NCI-H510A treated with DMSO at 0.1 percent for 48 hours (cell line): ENCODE data around the gene TOR1AIP2.

Experiments
- DNase-seq: peaks from one replicate; lab custom pipeline; 2025; lab: John Stamatoyannopoulos, UW

The TOR1AIP2 gene

GRCh38 chr1:179825798-179826460, 51.7 kb downstream of the TOR1AIP2 start:
- no peak for DNase-seq

DNA sequence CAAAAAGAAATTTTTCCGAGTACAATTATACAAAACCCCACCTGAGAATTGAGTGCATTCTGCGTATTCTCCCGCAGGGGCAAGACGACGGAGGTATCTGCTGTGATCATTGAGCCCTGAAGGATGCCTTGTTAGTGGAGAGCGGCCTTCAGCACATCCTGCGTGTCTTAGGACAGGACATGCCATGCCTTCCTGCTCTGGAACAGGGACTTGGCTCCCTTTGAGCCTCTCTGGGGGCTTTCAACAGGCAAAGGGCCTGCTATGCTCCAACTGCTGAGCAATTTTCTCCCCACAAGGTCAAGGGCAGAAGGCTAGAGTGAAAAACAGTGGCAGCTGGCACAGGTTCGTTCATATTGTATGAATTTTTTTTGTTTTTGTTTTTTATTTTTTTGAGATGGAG, 52.4 kb downstream of the TOR1AIP2 start:
- DNase-seq: no peak

DNA sequence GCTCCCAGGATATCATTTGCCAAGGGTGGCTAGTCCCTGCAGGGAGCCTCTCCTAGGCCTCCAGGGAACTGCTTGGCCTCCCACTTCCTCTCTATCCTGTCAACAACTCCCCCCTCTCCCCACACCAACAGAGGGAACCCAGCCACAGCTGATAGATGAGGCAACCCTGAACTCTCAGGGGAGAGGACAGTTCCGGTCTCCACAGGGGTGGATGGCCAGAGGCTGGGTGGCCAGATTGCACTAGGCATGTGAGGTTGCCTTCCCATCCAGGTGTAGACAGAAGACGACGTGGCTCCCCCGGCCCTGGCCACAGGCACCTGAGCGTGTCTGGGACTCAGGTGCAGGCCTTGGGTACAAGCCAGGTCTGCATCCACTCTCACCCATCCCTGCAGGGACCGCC, 53.3 kb downstream of the TOR1AIP2 start:
- peak; percentile 68 for DNase-seq

- no peak for DNase-seq
These were observed 53.9 kb downstream of the TOR1AIP2 start for GRCh38 chr1:179823693-179824092.

DNA sequence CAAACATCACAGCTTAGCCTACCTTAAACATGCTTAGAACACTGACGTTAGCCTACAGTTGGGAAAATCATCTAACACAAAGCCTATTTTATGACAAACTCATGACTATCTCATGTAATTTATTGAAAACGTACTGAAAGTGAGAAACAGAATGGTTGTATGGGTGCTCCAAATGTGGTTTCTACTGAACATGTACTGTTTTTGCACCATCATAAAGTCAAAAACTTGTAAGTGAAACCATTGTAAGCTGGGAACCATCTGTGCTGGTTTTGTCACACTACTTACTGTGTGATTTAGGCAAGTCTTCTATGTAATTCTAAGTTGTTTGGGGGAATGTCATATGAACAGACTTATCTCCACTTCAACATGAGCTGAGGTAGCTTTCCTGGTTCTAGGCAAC, 55.5 kb downstream of the TOR1AIP2 start:
- no peak for DNase-seq

DNA sequence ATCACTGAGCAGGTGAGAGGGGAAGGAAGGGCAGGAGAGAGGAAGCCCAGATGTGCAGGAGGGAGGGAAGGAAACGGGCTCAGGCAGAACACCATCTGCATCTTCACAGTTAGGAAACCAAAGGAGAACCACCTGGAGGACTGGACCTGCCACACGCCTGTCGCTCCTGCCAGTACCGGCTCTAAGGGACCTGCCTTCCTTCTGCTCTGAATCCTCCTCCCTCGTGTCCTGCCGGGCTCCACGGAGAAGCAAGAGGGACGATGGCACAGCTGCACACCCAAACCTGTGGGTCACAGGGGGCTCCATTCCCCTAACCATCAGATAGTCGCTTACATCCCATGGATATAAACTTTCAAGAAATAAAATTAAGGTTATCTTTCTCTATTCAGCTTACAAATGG, 56.1 kb downstream of the TOR1AIP2 start:
- no peak for DNase-seq

- DNase-seq: no peak
These were observed 57.2 kb downstream of the TOR1AIP2 start for GRCh38 chr1:179820226-179820970.

- no peak for DNase-seq
These were observed 58.8 kb downstream of the TOR1AIP2 start for GRCh38 chr1:179818743-179819173.

DNA sequence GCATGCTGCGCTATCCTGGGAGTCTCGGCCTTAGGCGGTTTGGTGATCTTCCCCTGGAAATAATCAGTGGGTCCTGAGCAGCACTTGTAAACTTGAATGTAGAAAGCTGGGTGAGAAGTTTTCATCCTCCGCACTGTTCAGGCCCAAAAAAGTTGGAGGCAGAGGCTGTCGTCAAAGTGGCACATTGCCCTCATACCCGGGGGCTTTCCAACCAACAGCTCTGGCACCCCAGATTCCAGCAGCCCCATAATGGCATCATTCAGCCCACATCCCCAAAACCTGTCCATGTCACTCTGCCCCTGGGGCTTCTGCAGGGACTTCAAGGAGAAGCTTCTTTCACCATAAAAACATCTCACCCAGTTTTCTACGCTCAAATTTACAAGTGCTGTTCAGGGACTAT, 59.3 kb downstream of the TOR1AIP2 start:
- DNase-seq: no peak

- DNase-seq: no peak
These were observed 59.8 kb downstream of the TOR1AIP2 start for GRCh38 chr1:179817789-179818188.

DNA sequence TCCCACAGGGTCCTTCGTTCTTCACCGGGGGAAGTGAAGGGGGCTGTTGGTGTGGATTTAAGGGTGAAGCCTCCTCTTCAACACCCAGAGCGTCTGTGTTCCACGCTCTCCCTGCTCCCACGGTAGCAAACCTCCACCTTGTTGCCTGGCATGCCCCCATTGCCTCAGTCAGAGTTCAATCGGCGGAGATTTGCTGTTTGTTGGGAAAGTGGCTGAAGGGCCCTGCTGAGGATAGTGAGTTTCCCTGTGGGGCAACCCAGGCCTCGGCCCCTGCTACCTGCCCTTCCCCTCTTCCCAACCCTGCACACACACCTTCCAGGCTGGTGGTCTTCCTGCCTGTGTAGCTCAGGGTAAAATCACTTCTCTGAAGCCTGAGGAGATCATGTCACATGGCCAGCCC, 60.5 kb downstream of the TOR1AIP2 start:
- no peak for DNase-seq

DNA sequence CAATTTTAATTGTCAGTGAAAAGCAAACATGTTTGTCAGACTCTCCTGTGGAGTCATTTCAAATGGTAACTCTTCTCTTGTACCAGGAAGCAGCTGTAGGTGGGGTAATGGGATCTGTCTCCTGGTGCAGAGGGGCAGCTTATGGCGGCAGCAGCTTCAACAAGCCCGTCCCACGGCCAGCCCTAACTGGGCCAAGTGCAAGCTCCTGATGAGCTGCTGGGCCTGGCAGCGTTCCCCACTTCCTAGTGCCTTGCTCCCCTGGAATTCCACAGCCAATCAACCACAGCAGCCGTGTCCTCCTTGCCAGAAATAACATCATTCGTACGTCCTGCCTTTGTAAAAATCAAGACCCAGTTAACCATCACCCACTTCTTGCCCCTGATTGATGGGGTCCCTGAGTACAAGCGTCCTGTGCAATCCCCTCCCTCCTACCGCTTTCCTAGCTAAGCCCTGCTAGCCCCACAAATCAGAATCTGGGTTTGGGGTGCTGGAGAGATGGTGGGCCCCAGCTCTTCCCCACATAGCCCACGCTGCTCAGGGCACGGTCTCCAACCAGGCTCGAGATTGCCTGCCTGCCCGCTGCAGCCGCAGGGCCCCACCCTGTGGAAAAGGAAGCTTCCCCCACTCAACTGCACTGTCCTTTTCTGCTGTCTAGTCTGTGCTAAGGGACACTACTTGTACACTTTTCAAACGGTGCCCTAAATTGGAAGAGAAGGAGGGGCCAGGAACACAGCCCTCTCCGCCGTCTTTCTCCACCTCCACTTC, 61.2 kb downstream of the TOR1AIP2 start:
- DNase-seq: peak; percentile 38

GRCh38 chr1:179815641-179816040, 62.0 kb downstream of the TOR1AIP2 start:
- peak; percentile 38 for DNase-seq

DNA sequence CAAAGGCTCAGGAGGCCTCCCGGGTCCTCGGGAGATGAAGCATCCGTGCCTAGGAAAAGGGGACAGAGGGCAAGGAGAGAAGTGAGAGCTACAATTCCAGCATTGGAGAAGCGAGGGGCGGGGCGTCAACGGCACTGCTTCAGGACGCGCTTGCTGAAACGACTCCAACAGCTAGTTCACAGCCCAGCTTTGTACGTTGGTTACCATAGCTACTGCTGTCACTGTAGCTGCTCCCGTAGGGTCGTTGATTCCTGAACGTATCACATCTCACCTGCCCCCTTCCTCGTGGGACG, 63.1 kb downstream of the TOR1AIP2 start:
- peak; percentile 97 for DNase-seq

- DNase-seq: no peak
These were observed 63.7 kb downstream of the TOR1AIP2 start for GRCh38 chr1:179813626-179814545.

DNA sequence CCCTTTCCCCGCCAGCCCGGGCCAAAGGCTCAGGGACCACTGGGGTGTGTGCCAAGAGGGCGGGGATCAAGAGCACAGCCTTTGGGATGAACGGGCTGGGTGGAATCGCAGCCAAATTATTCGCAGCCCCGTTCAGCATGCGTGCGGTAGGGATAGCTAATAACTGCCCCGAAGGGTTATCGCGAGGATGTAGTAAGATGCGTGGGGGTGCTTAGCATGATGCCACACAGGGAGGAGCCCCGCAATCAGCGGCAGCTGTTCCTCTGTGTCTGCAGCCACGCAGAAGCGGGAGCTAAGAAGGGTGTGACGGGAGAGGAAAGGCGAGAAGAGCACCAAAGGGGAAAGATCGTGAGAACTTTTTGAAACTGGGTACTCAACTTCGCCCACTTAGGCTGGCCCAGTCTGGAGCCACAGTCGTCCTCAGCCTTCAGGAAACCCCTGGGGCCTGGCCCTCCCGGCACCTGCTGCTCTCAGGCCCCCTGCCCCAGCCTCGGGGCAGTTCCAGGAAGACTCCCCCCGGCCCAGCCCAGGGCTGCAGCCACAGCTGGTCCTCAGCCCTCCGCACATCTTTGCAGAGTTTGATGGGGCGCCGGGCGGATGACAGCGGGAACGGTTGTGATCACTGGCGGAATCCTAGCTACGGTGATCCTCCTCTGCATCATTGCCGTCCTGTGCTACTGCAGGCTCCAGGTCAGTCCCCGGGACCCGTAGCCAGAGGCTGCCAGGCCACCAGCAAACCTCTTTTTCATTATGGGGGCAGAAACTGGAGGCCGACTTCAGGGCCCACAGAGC, 64.9 kb downstream of the TOR1AIP2 start:
- no peak for DNase-seq

- DNase-seq: no peak
These were observed 67.3 kb downstream of the TOR1AIP2 start for GRCh38 chr1:179810367-179810715.

GRCh38 chr1:179809506-179810366, 67.9 kb downstream of the TOR1AIP2 start:
- peak; percentile 65 for DNase-seq

DNA sequence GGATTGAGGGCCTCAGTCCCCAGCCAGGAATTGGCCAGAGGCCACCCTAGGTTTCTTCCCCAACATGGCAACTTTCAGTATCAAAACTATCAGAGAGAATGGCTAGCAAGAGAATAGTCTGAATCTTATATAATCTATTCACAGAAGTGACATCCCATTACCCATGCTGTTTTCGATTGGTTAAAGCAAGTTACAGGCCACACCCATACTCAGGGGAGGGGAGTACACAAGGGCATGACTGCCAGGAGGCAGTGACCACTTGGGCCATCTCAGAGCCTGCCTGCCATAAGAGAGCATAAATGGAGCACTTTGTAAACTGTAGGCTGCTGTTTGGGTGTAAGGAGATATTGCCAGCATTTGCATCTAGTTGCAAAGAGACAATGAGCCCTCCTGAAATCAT, 69.1 kb downstream of the TOR1AIP2 start:
- no peak for DNase-seq
